GM23338 (cell line): Measurements from ENCODE around the gene CLEC14A. TPM values are rescaled to one million over a fixed set of nuclear protein-coding genes. Genes with fewer than 3 reads are reported as not detected.

Source experiments
- ATAC-seq: fragments of 200-7000 bp; cut with Tn5 transposase; 3 replicates; pipeline ENCODE4 v1.9.1; 2020
- DNase-seq: peaks from one replicate; pipeline ENCODE4 v3.0.0-alpha.2; 2015; ENCODE audit warnings: low spot score
- H2AFZ ChIP-seq: fragments of 200-600 bp; sonication (generic); 2 replicates; pipeline ENCODE4 v1.8.0; 2016; ENCODE audit warnings: antibody characterized with exemption, mild to moderate bottlenecking, moderate library complexity
- H3F3A ChIP-seq: fragments of 200-600 bp; sonication (generic); replicated peaks from 2 replicates; pipeline ENCODE4 v1.8.0; 2017; ENCODE audit warnings: antibody characterized with exemption, mixed run types, low read depth
- H3K27ac ChIP-seq: fragments of 200-600 bp; sonication (generic); 2 replicates; pipeline ENCODE4 v1.6.1; 2016; ENCODE audit warnings: low read depth
- H3K27me3 ChIP-seq: fragments of 200-600 bp; sonication (generic); 2 replicates; pipeline ENCODE4 v1.8.0; 2016; ENCODE audit warnings: mild to moderate bottlenecking, mixed run types, moderate library complexity; ENCODE audit not compliant: insufficient read depth
- H3K36me3 ChIP-seq: fragments of 200-600 bp; sonication (generic); 2 replicates; pipeline ENCODE4 v1.8.0; 2016; ENCODE audit warnings: mild to moderate bottlenecking; ENCODE audit not compliant: insufficient read depth
- H3K4me1 ChIP-seq: fragments of 200-600 bp; sonication (generic); 2 replicates; pipeline ENCODE4 v1.8.0; 2016; ENCODE audit warnings: mild to moderate bottlenecking, moderate library complexity; ENCODE audit not compliant: insufficient read depth
- H3K4me2 ChIP-seq: fragments of 200-600 bp; sonication (generic); 2 replicates; pipeline ENCODE4 v1.7.1; 2017; ENCODE audit warnings: mixed run types
- H3K4me3 ChIP-seq: fragments of 200-600 bp; sonication (generic); 2 replicates; pipeline ENCODE4 v1.6.1; 2016; ENCODE audit warnings: mixed run types
- H3K79me2 ChIP-seq: fragments of 200-600 bp; sonication (generic); replicated peaks from 2 replicates; pipeline ENCODE4 v1.8.0; 2017; ENCODE audit warnings: mild to moderate bottlenecking; ENCODE audit not compliant: insufficient read depth
- H3K9me2 ChIP-seq: fragments of 200-600 bp; sonication (generic); 2 replicates; pipeline ENCODE4 v1.8.0; 2017; ENCODE audit not compliant: insufficient read depth
- H4K20me1 ChIP-seq: fragments of 200-600 bp; sonication (generic); replicated peaks from 2 replicates; pipeline ENCODE4 v1.8.0; 2017; ENCODE audit warnings: mild to moderate bottlenecking; ENCODE audit not compliant: insufficient read depth
- H3K27ac Mint-ChIP-seq: 2 replicates; pipeline ENCODE4 v1.8.0; 2020; ENCODE audit warnings: inconsistent platforms, mild to moderate bottlenecking, moderate library complexity, mixed read lengths
- H3K27me3 Mint-ChIP-seq: 3 replicates; pipeline ENCODE4 v1.8.0; 2022; ENCODE audit warnings: low read depth, mild to moderate bottlenecking, moderate library complexity, mixed read lengths, inconsistent platforms; ENCODE audit not compliant: insufficient read depth, poor library complexity
- H3K36me3 Mint-ChIP-seq: 3 replicates; pipeline ENCODE4 v1.8.0; 2021; ENCODE audit warnings: low read depth, mild to moderate bottlenecking, inconsistent platforms, moderate library complexity, mixed read lengths
- H3K4me1 Mint-ChIP-seq: 3 replicates; pipeline ENCODE4 v1.8.0; 2020; ENCODE audit warnings: mild to moderate bottlenecking, inconsistent platforms, mixed read lengths
- H3K4me3 Mint-ChIP-seq: 3 replicates; pipeline ENCODE4 v1.8.0; 2021; ENCODE audit warnings: moderate library complexity, mild to moderate bottlenecking, inconsistent platforms, mixed read lengths
- H3K9me3 Mint-ChIP-seq: 3 replicates; pipeline ENCODE4 v1.8.0; 2020; ENCODE audit warnings: moderate library complexity, mild to moderate bottlenecking, inconsistent platforms, mixed read lengths
- CREB1 ChIP-seq: fragments of 250-450 bp; sonication (Bioruptor Pico); IDR thresholded peaks from 2 replicates; pipeline ENCODE4 v1.5.0; 2020; ENCODE audit warnings: low read depth, mild to moderate bottlenecking, moderate library complexity
- ETS1 ChIP-seq: IDR thresholded peaks from 2 replicates; pipeline ENCODE4 v1.6.1; 2016; ENCODE audit warnings: antibody characterized with exemption
- EZH2 ChIP-seq: fragments of 200-600 bp; sonication (generic); IDR thresholded peaks from one replicate; pipeline ENCODE4 v1.8.0; 2017; ENCODE audit warnings: antibody characterized with exemption, mild to moderate bottlenecking, low read depth; ENCODE audit not compliant: unreplicated experiment
- EZH2phosphoT487 ChIP-seq: fragments of 200-600 bp; sonication (generic); IDR thresholded peaks from one replicate; pipeline ENCODE4 v1.8.1; 2018; ENCODE audit warnings: antibody characterized with exemption; ENCODE audit not compliant: unreplicated experiment
- JUNB ChIP-seq: IDR thresholded peaks from one replicate; pipeline ENCODE4 v1.6.1; 2016; ENCODE audit warnings: antibody characterized with exemption; ENCODE audit not compliant: unreplicated experiment
- NANOG ChIP-seq: IDR thresholded peaks from 2 replicates; pipeline ENCODE4 v1.6.1; 2016; ENCODE audit warnings: antibody characterized with exemption, borderline replicate concordance
- POLR2AphosphoS5 ChIP-seq: IDR thresholded peaks from 2 replicates; pipeline ENCODE4 v1.6.1; 2016; ENCODE audit warnings: antibody characterized with exemption, low read depth
- STAT1 ChIP-seq: IDR thresholded peaks from one replicate; pipeline ENCODE4 v1.6.1; 2016; ENCODE audit warnings: antibody characterized with exemption; ENCODE audit not compliant: unreplicated experiment
- ZNF114 ChIP-seq: fragments of 250-450 bp; sonication (Bioruptor Pico); IDR thresholded peaks from 2 replicates; pipeline ENCODE4 v1.5.0; 2020; ENCODE audit warnings: mild to moderate bottlenecking, moderate library complexity
- ZNF331 ChIP-seq: fragments of 250-450 bp; sonication (Bioruptor Pico); IDR thresholded peaks from 2 replicates; pipeline ENCODE4 v1.5.0; 2020; ENCODE audit warnings: low read depth, mild to moderate bottlenecking, moderate library complexity
- ZNF462 ChIP-seq: fragments of 250-450 bp; sonication (Bioruptor Pico); IDR thresholded peaks from 2 replicates; pipeline ENCODE4 v1.5.0; 2020; ENCODE audit warnings: mild to moderate bottlenecking, moderate library complexity
- polyA plus RNA-seq: library from polyadenylated mRNA; unstranded; fragments of >200 nt; fragmentation: Nextera tagmentation; extraction: Ambion mirVana; gene quantifications from 2 replicates; pipeline ENCODE4 v1.2.1, GENCODE V29; 2016
- total RNA-seq: library from RNA; depleted of rRNA; stranded (reverse); fragments of >200 nt; shearing (Covaris generic); gene quantifications from 2 replicates; pipeline ENCODE4 v1.2.3, GENCODE V29; 2014
- TF ChIP-seq, protein P1 (sequence below): IDR thresholded peaks from one replicate; pipeline ENCODE4 v1.6.1; 2018; ENCODE audit warnings: antibody characterized with exemption; ENCODE audit not compliant: unreplicated experiment

CLEC14A gene
- total and polyA plus RNA-seq, 2 experiments from 2014 or later = not detected

DNA sequence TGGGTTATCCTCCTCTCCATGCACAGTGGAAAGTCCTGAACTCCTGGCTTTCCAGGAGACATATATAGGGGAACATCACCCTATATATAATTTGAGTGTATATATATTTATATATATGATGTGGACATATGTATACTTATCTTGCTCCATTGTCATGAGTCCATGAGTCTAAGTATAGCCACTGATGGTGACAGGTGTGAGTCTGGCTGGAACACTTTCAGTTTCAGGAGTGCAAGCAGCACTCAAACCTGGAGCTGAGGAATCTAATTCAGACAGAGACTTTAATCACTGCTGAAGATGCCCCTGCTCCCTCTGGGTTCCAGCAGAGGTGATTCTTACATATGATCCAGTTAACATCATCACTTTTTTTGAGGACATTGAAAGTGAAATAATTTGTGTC, 43.8 kb downstream of the CLEC14A start:
- DNase-seq (no peak), ATAC-seq (no peak)
- Mint-ChIP-seq H3K27ac (no peak overlapping the region), H3K4me1 (peaks cover 42% of the 10 kb centered on the region), H3K36me3 (peaks cover 3% of the 10 kb centered on the region; the same call in 1 of the 3 replicates), H3K9me3 (peaks cover 8% of the 10 kb centered on the region; the same call in 1 of the 3 replicates), H3K4me3 (peak overlapping the region; percentile 66), H3K27me3 (peaks cover 72% of the 10 kb centered on the region)
- Histone ChIP-seq H3K27ac (no peak overlapping the region), H3F3A (peaks cover 13% of the 10 kb centered on the region), H3K4me2 (peak overlapping the region; percentile 79), H3K79me2 (no peaks in the 10 kb centered on the region), H3K27me3 (peaks cover 100% of the 10 kb centered on the region), H3K4me3 (no peak overlapping the region), H3K4me1 (peaks cover 40% of the 10 kb centered on the region), H2AFZ (no peak overlapping the region), H3K9me2 (no peaks in the 10 kb centered on the region), H4K20me1 (no peaks in the 10 kb centered on the region; the same call in 1 of the 2 replicates), H3K36me3 (no peaks in the 10 kb centered on the region)
- TF ChIP-seq EZH2 (peak; percentile 4), ZNF114 (CRISPR knock-in tag) (no peak)

- peaks cover 75% of the 10 kb centered on the region for H3K27me3 Mint-ChIP-seq
- peak overlapping the region; percentile 79 for H3K4me2 ChIP-seq
- H3K4me3 Mint-ChIP-seq = peak overlapping the region; percentile 70
- peaks cover 40% of the 10 kb centered on the region for H3K4me1 ChIP-seq
- H3K36me3 ChIP-seq = no peaks in the 10 kb centered on the region
- H3K4me1 Mint-ChIP-seq = peaks cover 44% of the 10 kb centered on the region
- DNase-seq (peak; percentile 59), ATAC-seq (peak; percentile 3)
- peaks cover 100% of the 10 kb centered on the region for H3K27me3 ChIP-seq
- peaks cover 10% of the 10 kb centered on the region; the same call in 2 of the 3 replicates for H3K9me3 Mint-ChIP-seq
- peaks cover 3% of the 10 kb centered on the region; the same call in 1 of the 3 replicates for H3K36me3 Mint-ChIP-seq
- H3K27ac Mint-ChIP-seq = no peak overlapping the region
- no peaks in the 10 kb centered on the region for H3K79me2 ChIP-seq
- no peaks in the 10 kb centered on the region; the same call in 1 of the 2 replicates for H4K20me1 ChIP-seq
- H2AFZ ChIP-seq = peak overlapping the region; percentile 65
- no peaks in the 10 kb centered on the region for H3K9me2 ChIP-seq
- no peak overlapping the region for H3K27ac ChIP-seq
- peak overlapping the region; percentile 51 for H3K4me3 ChIP-seq
- H3F3A ChIP-seq = peaks cover 13% of the 10 kb centered on the region
- TF ChIP-seq, protein P1, sequence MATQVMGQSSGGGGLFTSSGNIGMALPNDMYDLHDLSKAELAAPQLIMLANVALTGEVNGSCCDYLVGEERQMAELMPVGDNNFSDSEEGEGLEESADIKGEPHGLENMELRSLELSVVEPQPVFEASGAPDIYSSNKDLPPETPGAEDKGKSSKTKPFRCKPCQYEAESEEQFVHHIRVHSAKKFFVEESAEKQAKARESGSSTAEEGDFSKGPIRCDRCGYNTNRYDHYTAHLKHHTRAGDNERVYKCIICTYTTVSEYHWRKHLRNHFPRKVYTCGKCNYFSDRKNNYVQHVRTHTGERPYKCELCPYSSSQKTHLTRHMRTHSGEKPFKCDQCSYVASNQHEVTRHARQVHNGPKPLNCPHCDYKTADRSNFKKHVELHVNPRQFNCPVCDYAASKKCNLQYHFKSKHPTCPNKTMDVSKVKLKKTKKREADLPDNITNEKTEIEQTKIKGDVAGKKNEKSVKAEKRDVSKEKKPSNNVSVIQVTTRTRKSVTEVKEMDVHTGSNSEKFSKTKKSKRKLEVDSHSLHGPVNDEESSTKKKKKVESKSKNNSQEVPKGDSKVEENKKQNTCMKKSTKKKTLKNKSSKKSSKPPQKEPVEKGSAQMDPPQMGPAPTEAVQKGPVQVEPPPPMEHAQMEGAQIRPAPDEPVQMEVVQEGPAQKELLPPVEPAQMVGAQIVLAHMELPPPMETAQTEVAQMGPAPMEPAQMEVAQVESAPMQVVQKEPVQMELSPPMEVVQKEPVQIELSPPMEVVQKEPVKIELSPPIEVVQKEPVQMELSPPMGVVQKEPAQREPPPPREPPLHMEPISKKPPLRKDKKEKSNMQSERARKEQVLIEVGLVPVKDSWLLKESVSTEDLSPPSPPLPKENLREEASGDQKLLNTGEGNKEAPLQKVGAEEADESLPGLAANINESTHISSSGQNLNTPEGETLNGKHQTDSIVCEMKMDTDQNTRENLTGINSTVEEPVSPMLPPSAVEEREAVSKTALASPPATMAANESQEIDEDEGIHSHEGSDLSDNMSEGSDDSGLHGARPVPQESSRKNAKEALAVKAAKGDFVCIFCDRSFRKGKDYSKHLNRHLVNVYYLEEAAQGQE = no peak
- TF ChIP-seq ZNF331 (no peak), JUNB (no peak), ETS1 (no peak), CREB1 (no peak), ZNF462 (CRISPR knock-in tag) (no peak), EZH2 (peak; percentile 93), STAT1 (no peak), POLR2AphosphoS5 (no peak), NANOG (no peak), EZH2phosphoT487 (peak; percentile 77)
These were observed 44.6 kb downstream of the CLEC14A start for GRCh38 chr14:38211255-38211735.
